A673 (cell line): ENCODE data around the gene KIF17.

Experiments
- EZH2 ChIP-seq: fragments of 200-600 bp; sonication (generic); IDR thresholded peaks from 2 replicates; pipeline ENCODE4 v1.6.1; 2017; ENCODE audit warnings: borderline replicate concordance, low read depth, mild to moderate bottlenecking, mixed read lengths, antibody characterized with exemption, low read length; ENCODE audit not compliant: poor library complexity, severe bottlenecking
- TF ChIP-seq, protein P1 (sequence below): fragments of 300-800, 200-600 bp; sonication (generic); conservative IDR thresholded peaks from 2 replicates; pipeline ENCODE4 v1.5.1; 2017; ENCODE audit warnings: low read depth, mild to moderate bottlenecking, antibody characterized with exemption, low read length, moderate library complexity, mixed read lengths

DNA sequence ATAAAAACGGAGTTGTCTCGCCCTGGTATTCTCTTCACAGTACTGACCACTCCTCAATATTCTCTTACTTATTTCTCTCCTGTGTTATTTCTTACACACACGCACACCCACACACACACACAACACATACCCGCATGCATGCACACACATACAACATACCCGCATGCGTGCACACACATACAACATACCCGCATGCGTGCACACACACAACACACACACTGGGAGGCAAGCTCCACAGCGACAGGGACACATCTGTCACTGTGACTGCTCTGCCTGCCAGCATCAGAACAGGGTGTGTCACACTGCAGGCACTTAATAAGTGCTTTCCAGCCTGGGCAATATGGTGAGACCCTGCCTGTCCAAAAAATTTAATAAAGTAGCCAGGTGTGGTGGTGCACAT is 35.8 kb downstream of the KIF17 start:
- TF ChIP-seq, protein P1, sequence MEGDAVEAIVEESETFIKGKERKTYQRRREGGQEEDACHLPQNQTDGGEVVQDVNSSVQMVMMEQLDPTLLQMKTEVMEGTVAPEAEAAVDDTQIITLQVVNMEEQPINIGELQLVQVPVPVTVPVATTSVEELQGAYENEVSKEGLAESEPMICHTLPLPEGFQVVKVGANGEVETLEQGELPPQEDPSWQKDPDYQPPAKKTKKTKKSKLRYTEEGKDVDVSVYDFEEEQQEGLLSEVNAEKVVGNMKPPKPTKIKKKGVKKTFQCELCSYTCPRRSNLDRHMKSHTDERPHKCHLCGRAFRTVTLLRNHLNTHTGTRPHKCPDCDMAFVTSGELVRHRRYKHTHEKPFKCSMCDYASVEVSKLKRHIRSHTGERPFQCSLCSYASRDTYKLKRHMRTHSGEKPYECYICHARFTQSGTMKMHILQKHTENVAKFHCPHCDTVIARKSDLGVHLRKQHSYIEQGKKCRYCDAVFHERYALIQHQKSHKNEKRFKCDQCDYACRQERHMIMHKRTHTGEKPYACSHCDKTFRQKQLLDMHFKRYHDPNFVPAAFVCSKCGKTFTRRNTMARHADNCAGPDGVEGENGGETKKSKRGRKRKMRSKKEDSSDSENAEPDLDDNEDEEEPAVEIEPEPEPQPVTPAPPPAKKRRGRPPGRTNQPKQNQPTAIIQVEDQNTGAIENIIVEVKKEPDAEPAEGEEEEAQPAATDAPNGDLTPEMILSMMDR: no peak
- TF ChIP-seq EZH2: no peak
